NCI-H446 (cell line): ENCODE measurements around the gene CBLN2.

Experiments used
- DNase-seq, 2 experiments: peaks; one replicate each; lab custom pipeline; 2025; lab: John Stamatoyannopoulos, UW

CBLN2 gene

GRCh38 chr18:72544092-72544886 lies at the start of gene CBLN2:
Gene CBLN2 (minus strand): TSS chr18:72544342. CDS start chr18:72542160, 2,182 bp downstream.
- DNase-seq: peak in 1 of 2 experiments; percentile 41

- DNase-seq: no peak
Observed at GRCh38 chr18:72588360-72588759, 44.2 kb upstream of the CBLN2 start.

GRCh38 chr18:72584787-72585186 lies 40.6 kb upstream of the CBLN2 start:
- DNase-seq: no peak

GRCh38 chr18:72581976-72582375 lies 37.8 kb upstream of the CBLN2 start:
- DNase-seq: no peak

GRCh38 chr18:72572896-72573295 lies 28.8 kb upstream of the CBLN2 start:
- no peak for DNase-seq

- no peak for DNase-seq
Observed at GRCh38 chr18:72566290-72566689, 22.1 kb upstream of the CBLN2 start.

GRCh38 chr18:72555968-72556367 lies 11.8 kb upstream of the CBLN2 start:
- no peak for DNase-seq

- no peak for DNase-seq
Observed at GRCh38 chr18:72555101-72555500, 11.0 kb upstream of the CBLN2 start.

GRCh38 chr18:72543357-72544055 lies 636 bp downstream of the CBLN2 start:
- no peak for DNase-seq

- no peak for DNase-seq
Observed at GRCh38 chr18:72542984-72543356, 1.2 kb downstream of the CBLN2 start.

GRCh38 chr18:72542342-72542741 lies 1.8 kb downstream of the CBLN2 start:
- no peak for DNase-seq

GRCh38 chr18:72541871-72542332 lies 2.2 kb downstream of the CBLN2 start:
- no peak for DNase-seq

GRCh38 chr18:72539901-72540300 lies 4.2 kb downstream of the CBLN2 start:
- DNase-seq: no peak

GRCh38 chr18:72530622-72531021 lies 13.5 kb downstream of the CBLN2 start:
- no peak for DNase-seq

GRCh38 chr18:72504866-72505265 lies 39.3 kb downstream of the CBLN2 start:
- DNase-seq: no peak

GRCh38 chr18:72502671-72503431 lies 41.3 kb downstream of the CBLN2 start:
- DNase-seq: no peak

GRCh38 chr18:72492497-72492896 lies 51.6 kb downstream of the CBLN2 start:
- no peak for DNase-seq
